Mucosa of rectum (tissue), 2 donors: Measurements from ENCODE around the gene GPANK1.

ENCODE experiments used
- H3K27ac ChIP-seq, 2 donors: one replicate each; pipeline ENCODE4 v1.7.0; 2013; ENCODE audit warnings: inconsistent platforms in 2 of 2, low read depth in 2 of 2, low read length in 2 of 2
- H3K27me3 ChIP-seq, 2 donors: one replicate each; pipeline ENCODE4 v1.7.0; 2013; ENCODE audit warnings: low read length in 2 of 2; ENCODE audit not compliant: control insufficient read depth in 2 of 2, insufficient read depth in 2 of 2
- H3K36me3 ChIP-seq, 2 donors: one replicate each; pipeline ENCODE4 v1.7.0; 2013; ENCODE audit warnings: low read length in 2 of 2; ENCODE audit not compliant: control insufficient read depth in 2 of 2, insufficient read depth in 2 of 2
- H3K4me1 ChIP-seq, 2 donors: one replicate each; pipeline ENCODE4 v1.7.0; 2013; ENCODE audit warnings: low read length in 2 of 2, mild to moderate bottlenecking in 1 of 2; ENCODE audit not compliant: control insufficient read depth in 2 of 2, insufficient read depth in 2 of 2
- H3K4me3 ChIP-seq, 2 donors: one replicate each; pipeline ENCODE4 v1.7.0; 2013; ENCODE audit warnings: low read length in 2 of 2
- H3K9ac ChIP-seq, 2 donors: one replicate each; pipeline ENCODE4 v1.7.0; 2013; ENCODE audit warnings: low read length in 2 of 2, low read depth in 1 of 2, mild to moderate bottlenecking in 1 of 2
- H3K9me3 ChIP-seq, 2 donors: one replicate each; pipeline ENCODE4 v1.7.0; 2013; ENCODE audit warnings: low read length in 2 of 2; ENCODE audit not compliant: control insufficient read depth in 2 of 2
- donor health status: healthy.
- donor health status: Normal muscosa, but diverticular disease.

GPANK1 gene

DNA sequence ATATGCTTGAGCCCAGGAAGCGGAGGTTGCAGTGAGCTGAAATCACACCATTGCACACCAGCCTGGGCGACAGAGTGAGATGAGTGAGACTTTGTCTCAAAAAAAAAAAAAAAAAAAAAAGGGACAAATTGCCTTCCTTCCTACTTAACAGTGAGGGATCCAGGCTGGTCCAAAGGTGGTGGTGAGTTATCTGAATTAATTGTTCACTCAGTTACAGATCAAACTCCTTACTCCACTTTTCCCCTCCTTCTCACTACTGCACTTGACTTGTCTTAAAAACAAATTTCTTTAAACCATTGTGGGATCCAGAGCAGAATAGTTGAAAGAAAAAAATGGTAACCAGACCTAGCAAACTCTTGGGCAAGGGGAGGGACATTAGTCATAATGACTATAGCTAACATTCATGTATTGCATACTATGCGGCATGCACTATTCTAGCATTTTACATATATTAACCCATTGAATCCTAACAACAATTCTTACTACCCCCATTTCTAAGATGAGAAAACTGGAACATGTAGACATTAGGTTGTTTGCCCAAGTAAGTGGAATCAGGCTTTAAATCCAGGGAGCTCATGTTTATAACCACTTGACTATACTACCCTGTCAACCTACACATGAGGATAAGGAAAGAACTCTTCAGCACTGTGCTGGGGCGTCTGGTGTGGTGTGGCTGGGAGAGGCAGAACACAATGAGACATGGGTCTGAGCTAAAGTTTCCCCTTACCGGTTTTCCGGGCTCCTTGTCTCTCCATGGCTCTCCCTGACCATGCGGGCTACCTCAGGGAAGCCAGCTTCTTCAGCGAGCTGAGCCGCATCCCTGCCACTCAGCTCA lies 1.5 kb downstream of the GPANK1 start:
- Histone ChIP-seq H3K27me3 (no peaks in the 10 kb centered on the region), H3K9me3 (no peaks in the 10 kb centered on the region), H3K9ac (peak overlapping the region; percentile 17 to 95), H3K4me1 (peaks cover 35 to 47% of the 10 kb centered on the region in 2 donors), H3K36me3 (peaks cover 13 to 30% of the 10 kb centered on the region in 2 donors), H3K27ac (peak overlapping the region in 1 of 2 donors; percentile 99), H3K4me3 (peak overlapping the region; percentile 88 to 95)

DNA sequence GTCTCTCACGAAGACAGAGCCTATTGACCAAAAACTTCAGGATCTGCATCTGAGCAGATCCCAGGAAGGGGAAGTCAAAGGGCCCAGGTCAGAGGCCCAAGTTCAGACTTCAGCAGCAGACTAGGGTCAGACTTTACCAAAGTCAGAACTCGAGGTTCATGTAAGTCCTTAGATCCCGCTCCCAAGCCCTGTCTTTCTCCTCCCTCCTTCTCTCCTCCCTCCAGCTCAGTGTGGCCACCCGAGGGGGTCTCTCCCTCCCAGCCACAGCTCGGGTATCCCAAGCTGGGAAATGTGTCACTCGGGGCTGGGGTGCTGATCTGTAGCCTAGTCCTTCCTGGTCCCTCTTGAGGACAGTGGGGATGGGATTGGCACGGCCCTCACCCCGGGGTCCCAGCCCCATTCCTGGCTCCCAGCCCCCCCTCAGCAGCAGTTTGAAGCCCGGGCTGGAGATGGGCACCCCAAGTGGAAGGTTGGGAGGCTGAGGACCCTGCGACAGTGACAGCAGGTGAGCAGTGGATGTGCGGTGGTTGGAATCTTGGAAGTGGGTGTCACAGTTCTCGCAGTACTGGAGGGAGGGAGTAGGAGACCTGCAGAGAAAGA lies 2.6 kb downstream of the GPANK1 start:
- Histone ChIP-seq H3K4me3 (no peak overlapping the region), H3K9ac (no peak overlapping the region), H3K4me1 (peaks cover 38 to 47% of the 10 kb centered on the region in 2 donors), H3K27ac (peak overlapping the region in 1 of 2 donors; percentile 23), H3K36me3 (peaks cover 3 to 29% of the 10 kb centered on the region in 2 donors), H3K9me3 (no peaks in the 10 kb centered on the region), H3K27me3 (no peaks in the 10 kb centered on the region)

DNA sequence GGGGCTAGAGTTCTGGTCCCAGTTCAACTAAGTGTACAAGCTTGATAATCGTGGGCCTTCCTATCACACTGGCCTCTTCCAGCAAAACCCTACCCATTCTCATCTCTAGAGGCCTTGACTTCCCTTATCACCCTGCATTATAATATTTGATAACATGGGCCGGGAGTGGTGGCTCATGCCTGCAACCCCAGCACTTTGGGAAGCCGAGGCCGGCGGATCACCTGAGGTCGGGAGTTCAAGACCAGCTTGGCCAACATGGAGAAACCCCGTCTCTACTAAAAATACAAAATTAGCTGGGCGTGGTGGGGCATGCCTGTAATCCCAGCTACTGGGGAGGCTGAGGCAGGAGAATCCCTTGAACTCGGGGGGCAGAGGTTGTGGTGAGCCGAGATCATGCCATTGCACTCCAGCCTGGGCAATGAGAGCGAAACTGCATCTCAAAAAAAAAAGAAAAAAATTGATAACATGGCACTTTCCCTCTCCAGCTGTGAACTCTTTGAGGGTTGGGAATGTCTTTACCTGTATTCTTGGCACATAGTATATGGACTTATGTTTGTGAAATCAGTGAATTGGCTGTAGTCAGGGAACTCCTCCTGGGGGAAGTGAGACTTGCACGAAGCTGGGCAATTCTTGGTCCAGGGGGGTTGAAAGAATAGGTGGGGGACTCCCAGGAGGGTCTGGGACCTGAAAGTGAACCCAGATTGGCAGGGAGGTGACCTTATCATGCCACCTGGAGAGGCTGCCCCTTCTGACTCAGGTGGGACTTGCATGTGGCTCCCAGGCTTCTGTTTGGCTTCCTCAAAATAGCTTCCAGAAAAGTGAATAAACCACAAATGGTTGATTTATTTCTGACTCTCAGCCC lies 3.3 kb downstream of the GPANK1 start:
- peaks cover 32 to 42% of the 10 kb centered on the region in 2 donors for H3K4me1 ChIP-seq
- H3K4me3 ChIP-seq: peak overlapping the region; percentile 97 to 98
- H3K27me3 ChIP-seq: no peaks in the 10 kb centered on the region
- H3K9ac ChIP-seq: peak overlapping the region; percentile 70 to 80
- H3K27ac ChIP-seq: peak overlapping the region; percentile 81 to 92
- peaks cover 3 to 33% of the 10 kb centered on the region in 2 donors for H3K36me3 ChIP-seq
- H3K9me3 ChIP-seq: no peaks in the 10 kb centered on the region

GRCh38 chr6:31660381-31661261 lies 4.2 kb downstream of the GPANK1 start, which contains the start of gene C6orf47:
Gene C6orf47, minus strand, starts transcription at chr6:31660778. Its CDS starts 831 bp downstream, at chr6:31659947.
- H3K9ac ChIP-seq: peak within 1 kb of the TSS; percentile 80 to 96
- no peaks in the 10 kb centered on the region for H3K27me3 ChIP-seq
- H3K36me3 ChIP-seq: peaks cover 3 to 41% of the 10 kb centered on the region in 2 donors
- H3K27ac ChIP-seq: peak within 1 kb of the TSS; percentile 81 to 92
- H3K4me3 ChIP-seq: peak within 1 kb of the TSS; percentile 97 to 98
- H3K9me3 ChIP-seq: no peaks in the 10 kb centered on the region
- H3K4me1 ChIP-seq: peaks cover 36 to 43% of the 10 kb centered on the region in 2 donors

GRCh38 chr6:31659649-31660380 lies 5.0 kb downstream of the GPANK1 start:
- H3K36me3 ChIP-seq: peaks cover 3 to 41% of the 10 kb centered on the region in 2 donors
- no peaks in the 10 kb centered on the region for H3K9me3 ChIP-seq
- H3K27me3 ChIP-seq: no peaks in the 10 kb centered on the region
- H3K9ac ChIP-seq: peak overlapping the region; percentile 80 to 96
- peaks cover 39 to 44% of the 10 kb centered on the region in 2 donors for H3K4me1 ChIP-seq
- peak overlapping the region; percentile 97 to 98 for H3K4me3 ChIP-seq
- peak overlapping the region; percentile 81 to 92 for H3K27ac ChIP-seq

DNA sequence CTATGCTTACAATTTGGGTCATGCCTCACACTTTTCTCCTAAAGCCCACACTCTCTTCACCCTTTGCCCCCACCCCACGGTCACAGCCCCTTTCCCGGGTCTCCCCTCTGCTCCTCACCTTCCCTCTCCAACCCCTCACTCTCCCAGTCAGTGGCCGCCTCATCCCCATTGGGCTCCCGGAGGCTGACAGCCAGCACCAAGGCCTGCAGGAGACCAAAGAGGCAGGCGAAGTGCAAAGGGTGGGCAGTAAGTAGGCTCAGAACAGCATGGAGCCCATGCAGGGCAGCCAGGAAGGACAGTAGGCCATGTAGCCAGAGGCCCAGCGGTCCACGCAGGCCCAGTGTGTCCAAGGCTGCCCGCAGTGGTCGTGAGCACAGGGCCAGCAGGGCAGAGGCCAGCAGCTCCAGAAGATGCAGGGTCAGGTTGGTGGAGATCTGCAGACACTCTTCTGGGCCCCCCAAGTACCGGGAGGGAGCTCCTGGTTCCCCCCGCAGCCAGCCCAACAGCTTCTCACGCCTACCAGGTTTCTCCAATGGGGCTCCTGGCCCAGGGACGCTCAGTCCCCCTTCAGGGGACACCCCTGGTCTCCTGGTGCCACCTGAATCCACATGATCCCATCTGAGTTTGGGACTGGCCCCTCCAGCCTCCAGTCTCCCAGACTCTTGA lies 5.7 kb downstream of the GPANK1 start:
- H3K9me3 ChIP-seq: no peaks in the 10 kb centered on the region
- peaks cover 3 to 41% of the 10 kb centered on the region in 2 donors for H3K36me3 ChIP-seq
- peaks cover 36 to 39% of the 10 kb centered on the region in 2 donors for H3K4me1 ChIP-seq
- no peaks in the 10 kb centered on the region for H3K27me3 ChIP-seq
- H3K4me3 ChIP-seq: peak overlapping the region; percentile 97 to 98
- peak overlapping the region in 1 of 2 donors; percentile 92 for H3K27ac ChIP-seq
- peak overlapping the region; percentile 80 to 96 for H3K9ac ChIP-seq

DNA sequence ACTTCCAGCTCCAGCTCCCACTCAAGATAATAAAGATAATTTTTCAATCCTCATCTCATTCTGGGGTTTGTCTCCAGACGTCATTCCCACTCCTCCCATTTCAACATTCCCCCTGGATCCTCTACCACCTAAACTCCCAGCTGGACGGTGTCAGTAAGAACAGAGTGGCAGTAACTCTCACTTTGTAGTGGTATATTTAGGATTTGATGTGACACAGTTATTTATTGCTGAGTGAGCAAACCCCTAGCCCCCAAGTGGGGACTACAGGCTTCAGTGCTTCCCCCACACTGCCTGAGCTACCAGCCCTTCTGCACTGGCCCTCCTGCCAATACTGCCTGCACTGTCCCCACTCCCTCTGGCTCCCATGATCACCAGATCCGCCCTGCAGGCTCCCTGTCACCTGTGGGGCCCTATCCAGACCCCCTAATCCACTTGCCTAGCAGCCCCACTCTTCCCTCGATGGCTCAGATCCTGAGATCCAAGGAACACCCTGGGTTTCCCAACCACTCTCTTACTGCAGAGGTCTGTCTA lies 6.6 kb downstream of the GPANK1 start:
- Histone ChIP-seq H3K27me3 (no peaks in the 10 kb centered on the region), H3K36me3 (peaks cover under 1 to 39% of the 10 kb centered on the region in 2 donors), H3K27ac (no peak overlapping the region), H3K4me1 (peaks cover 33 to 36% of the 10 kb centered on the region in 2 donors), H3K9me3 (no peaks in the 10 kb centered on the region), H3K9ac (no peak overlapping the region), H3K4me3 (no peak overlapping the region)

- H3K27ac ChIP-seq: no peak overlapping the region
- H3K4me1 ChIP-seq: peaks cover 29 to 38% of the 10 kb centered on the region in 2 donors
- H3K9me3 ChIP-seq: no peaks in the 10 kb centered on the region
- H3K4me3 ChIP-seq: no peak overlapping the region
- peaks cover 0 to 36% of the 10 kb centered on the region in 2 donors for H3K36me3 ChIP-seq
- no peak overlapping the region for H3K9ac ChIP-seq
- H3K27me3 ChIP-seq: no peaks in the 10 kb centered on the region
These were observed 7.2 kb downstream of the GPANK1 start for GRCh38 chr6:31657406-31658157.
